Epidermal melanocyte (primary cell): ENCODE results near the gene ZBTB18.

ENCODE experiments used
- DNase-seq: peaks from one replicate; pipeline ENCODE4 v3.0.0; 2011; ENCODE audit warnings: low spot score; ENCODE audit not compliant: insufficient read length

The ZBTB18 gene

DNA sequence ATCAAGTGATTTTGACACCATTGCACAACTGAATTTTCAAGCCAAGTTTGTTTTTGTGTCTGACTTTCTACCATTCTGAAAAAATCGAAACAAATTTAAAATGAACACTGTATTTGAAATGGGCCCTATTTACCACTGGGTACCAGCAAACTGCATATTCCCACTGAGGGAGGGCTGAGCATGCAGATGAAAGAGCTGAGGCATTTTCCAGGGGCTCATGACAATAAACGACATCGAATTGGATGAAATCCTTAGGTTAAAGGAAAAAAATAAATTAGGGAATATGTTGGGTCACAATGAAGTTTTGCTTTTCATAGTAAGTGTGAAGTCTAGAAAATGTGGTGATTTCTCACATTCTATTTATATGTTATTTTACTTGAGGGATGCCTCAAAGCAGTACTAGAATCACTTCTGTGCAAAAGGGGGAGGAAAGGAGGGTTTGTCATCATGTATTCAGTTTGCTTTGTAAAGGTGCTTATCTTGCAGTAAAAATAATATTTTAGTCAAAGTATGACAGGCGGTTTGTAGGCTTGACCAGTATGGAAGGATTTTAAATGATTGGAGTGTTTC, 11.2 kb downstream of the ZBTB18 start:
- DNase-seq: no peak

- DNase-seq: no peak
Observed at GRCh38 chr1:244063498-244063897, 12.4 kb downstream of the ZBTB18 start.

DNA sequence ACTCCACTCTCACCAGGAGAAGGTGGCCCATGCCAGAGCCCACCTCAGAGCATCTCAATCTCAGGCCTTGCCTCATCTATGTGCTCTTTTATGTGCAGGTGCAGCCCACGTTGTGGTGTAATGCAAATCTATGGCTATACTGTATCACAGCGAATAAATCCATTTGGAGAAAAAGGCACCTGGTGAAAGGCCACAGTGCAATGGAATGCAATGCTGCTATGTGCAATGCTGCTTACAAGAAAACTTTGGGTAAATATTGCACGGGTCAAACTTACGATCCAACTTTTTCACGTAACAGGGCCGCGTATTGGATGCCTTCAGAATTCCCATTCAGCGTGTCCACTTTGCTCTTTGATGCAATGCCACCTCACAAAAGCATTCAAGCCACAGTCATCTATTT, 13.5 kb downstream of the ZBTB18 start:
- DNase-seq: no peak

- DNase-seq: no peak
Observed at GRCh38 chr1:244065063-244065793, 14.1 kb downstream of the ZBTB18 start.

DNA sequence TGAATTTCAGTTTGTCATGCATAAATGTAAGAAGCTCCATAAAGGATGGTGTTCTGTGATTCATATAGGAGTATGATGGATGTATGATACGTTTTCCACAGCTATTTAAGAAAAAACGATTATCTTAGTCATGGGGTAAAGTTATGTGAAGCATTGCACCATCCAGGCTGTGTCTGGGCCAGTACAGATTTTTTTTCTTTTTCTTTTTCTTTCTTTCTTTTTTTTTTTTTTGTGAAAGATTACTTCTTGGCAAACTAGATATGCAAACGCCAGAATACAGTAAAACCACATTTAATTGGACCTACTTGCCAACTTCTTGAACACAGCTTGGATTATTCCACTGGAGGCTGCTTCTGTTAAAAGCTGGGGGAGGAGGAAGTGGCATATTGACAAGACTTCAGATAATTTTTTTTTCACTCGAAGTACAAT, 14.9 kb downstream of the ZBTB18 start:
- DNase-seq: no peak

DNA sequence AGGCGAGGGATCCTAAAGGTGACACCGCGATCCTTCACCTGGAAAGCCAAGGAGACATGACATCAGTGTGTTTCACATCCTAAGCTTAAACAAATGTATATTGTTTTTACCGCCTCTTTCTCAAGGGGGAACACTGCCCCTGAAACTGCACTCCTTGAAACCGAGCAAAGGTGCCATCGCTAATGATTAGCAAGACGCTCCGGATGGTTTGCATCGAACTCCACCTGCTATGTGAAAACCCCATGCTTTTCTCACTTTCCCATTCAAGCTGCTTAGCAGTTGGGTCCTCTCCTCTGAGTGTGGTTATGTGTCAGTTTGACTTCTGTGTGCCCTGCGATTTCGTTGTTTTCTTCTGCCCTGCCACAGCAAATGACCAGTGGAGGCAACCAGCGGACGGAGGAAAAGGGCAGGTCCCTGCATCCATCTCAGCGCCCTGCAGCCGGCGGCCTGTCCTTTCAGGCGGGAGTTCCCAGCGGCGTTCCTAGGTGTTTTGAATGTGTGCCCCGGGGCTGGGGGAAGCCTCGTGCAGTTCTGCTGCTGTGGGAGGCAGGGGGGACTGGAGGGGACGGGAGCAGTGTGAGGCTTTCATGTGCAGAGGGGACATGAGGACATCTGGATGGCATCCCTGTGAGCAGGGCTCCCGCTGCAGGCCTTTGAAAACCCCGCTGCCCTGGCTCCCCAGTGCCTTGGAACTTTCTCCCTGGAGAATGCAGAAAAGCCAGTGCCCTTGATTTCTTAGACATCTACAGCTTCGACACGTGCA, 16.1 kb downstream of the ZBTB18 start:
- no peak for DNase-seq

- no peak for DNase-seq
Observed at GRCh38 chr1:244067893-244068292, 16.8 kb downstream of the ZBTB18 start.

GRCh38 chr1:244068567-244068966, 17.5 kb downstream of the ZBTB18 start:
- DNase-seq: no peak

DNA sequence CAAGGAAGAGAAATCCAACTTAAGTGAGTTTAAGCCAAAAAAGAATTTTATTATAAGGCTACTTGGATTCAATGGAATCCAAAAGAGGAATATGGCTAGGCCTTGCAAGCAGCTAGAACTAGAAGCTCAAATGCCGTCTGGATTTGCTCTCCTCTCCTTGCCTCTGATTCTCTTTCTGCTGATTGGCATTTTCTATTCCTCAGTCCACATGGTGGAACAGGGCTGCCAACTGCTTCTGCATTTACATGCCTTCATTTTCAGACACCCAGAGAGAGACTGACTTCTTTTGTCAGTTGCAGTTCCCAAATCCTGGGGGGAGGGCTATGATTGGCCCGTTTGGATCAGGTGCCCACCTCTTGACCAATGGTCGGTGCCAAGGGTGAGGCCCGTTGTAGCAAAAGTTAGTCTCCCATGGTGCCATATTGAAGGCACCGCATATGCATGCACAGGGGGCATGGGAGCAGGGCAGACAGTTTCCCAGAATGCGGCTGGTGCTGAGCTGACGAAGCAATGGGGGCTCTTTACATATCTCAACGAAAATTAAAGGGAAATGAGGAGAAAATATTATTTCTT, 18.3 kb downstream of the ZBTB18 start:
- DNase-seq: no peak

- no peak for DNase-seq
Observed at GRCh38 chr1:244074559-244075171, 23.6 kb downstream of the ZBTB18 start.

DNA sequence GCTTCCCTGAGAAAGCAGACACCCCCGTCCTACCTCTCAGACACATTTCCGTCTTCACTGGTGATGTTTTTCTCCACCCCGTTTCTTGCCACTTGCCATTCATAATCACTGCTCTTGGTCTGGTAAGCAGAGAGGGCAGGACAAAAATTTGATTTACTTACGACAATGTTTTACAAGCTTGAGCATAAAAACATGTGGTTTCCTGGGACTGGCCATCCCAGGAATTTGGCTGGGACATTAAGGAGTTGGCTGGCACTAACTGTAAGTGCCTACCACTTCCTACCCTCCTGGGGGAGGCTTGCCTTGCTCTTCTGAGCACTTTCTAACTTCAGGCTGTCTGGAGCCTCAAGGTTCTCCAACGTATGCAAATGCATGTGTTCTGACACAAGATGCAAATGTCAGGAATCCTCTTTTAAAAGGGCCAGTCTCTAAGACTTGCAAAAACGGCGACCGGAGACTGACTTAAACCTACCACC, 24.2 kb downstream of the ZBTB18 start:
- peak; percentile 33 for DNase-seq

GRCh38 chr1:244076740-244077139, 25.7 kb downstream of the ZBTB18 start:
- no peak for DNase-seq

- DNase-seq: no peak
Observed at GRCh38 chr1:244077473-244078220, 26.6 kb downstream of the ZBTB18 start.

DNA sequence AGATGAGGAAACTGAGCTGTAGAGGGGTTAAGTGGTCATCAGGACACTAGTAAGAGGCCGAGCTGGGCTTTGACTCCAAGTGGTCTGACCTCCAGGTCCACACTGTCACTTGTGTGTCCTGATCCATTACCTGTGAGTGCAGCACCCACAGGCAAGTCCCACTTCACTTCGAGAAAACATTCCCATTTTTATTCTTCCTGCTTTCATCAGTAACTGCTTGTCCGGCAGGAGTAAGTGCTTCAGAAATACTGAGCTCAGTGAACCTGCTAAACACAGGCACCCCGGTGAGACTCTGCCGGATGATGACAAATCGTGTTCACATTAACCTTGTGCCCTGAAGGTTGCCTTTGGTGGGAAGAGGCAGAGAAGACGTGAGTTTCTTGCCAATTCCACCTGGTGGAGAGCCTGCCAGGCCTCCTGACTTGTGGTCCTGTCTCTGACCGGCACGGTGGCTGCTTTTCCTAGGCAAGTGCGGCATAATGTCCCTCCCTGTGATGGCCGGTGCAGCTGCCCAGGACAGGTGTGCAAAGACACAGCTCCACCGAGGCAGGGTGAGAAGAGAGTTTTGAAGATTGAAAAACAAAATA, 29.4 kb downstream of the ZBTB18 start:
- DNase-seq: no peak

GRCh38 chr1:244082969-244083368, 31.9 kb downstream of the ZBTB18 start:
- DNase-seq: no peak

GRCh38 chr1:244083383-244083943, 32.4 kb downstream of the ZBTB18 start:
- DNase-seq: no peak

GRCh38 chr1:244084763-244085162, 33.7 kb downstream of the ZBTB18 start:
- no peak for DNase-seq

DNA sequence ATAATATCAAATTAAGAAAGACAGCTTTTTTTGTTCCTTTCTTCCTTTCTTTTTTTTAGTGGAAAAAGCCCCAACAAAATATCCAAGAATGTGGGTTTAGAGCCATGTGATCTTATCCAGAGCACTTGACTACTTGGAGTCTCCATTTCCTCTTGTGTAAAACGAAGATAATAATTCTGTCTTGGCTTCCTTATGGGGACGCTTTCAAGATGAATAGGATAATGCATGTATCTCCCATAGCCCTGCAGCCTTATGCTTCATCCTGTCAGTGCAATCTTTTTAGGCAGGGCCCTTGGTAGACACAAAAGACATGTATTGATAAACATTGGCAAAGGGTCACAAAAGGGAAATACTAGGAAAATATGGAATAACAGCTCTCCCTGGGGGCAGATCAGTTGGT, 34.8 kb downstream of the ZBTB18 start:
- no peak for DNase-seq

DNA sequence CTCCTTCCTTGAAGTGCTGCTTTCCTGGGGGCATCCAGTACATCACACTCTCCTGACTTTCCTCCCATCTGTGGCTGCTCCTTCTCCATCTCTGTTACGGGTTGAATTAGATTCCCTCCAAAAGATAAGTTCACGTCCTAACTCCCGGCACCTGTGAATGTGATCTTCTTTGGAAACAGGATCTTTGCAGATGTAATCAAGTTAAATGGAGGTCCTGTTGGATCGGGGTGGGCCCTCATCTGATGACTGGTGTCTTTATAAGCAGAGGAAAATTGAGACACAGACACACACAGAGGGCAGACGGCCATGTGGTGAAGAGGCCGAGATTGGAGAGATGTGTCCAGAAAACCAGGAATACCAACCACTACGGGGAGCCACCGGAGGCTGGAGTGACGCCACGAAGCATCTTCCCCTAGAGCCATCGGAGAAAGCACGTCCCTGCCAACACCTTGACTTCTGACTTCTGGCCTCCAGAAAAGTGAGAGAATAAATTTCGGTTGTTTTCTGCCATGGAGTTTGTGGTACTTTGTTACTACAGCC, 36.0 kb downstream of the ZBTB18 start:
- DNase-seq: no peak

- no peak for DNase-seq
Observed at GRCh38 chr1:244087611-244088010, 36.5 kb downstream of the ZBTB18 start.
